GM18502 (cell line): ENCODE results near the gene AFAP1.

Experiments
- ATAC-seq: cut with Tn5 transposase; IDR thresholded peaks from one replicate; pipeline ENCODE4 v1.9.1; 2021; ENCODE audit warnings: mild to moderate bottlenecking; ENCODE audit not compliant: unreplicated experiment, poor library complexity

AFAP1 gene

DNA sequence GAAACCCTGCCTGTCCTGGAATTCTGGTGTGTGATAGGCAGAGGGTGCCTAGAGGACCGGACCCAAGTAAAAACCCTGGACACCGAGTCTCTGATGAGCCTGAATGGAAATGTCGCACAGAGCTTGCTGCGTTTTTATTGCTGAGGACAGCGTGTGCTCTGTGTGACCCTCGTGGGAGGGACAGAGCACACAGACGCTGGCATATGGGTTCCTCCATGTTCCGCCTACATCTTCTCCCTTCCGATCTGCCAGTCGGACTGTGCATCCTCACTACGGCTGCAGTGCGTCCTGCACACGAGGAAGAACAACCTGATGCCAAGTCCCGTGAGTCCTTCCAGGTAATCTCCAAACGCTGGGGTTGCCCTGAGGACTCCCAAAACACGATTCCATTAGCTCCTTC is 68.3 kb downstream of the AFAP1 start:
- no peak for ATAC-seq

DNA sequence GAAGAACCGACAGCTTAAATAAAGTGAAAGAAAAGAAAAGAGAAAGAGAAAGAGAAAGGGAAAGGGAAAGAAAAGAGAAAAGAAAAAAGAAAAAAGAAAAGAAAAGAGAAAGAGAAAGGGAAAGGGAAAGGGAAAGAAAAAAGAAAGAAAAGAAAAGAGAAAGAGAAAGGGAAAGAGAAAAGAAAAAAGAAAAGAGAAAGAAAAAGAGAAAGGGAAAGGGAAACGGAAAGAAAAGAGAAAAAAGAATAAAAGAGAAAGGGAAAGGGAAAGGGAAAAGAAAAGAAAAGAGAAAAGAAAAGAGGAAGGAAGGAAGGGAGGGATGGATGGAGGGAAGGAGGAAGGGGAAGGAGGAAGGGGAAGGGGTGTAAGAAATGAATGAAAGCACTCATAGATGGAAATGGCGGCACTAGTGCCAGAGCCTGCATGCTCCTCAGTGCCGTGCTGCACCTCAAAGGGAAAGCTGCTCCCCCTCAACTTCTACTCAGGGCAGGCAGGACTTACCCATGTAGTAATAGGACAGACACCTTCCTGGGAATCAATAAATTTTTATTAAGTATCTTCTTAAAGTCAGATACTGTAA is 70.7 kb downstream of the AFAP1 start:
- no peak for ATAC-seq

DNA sequence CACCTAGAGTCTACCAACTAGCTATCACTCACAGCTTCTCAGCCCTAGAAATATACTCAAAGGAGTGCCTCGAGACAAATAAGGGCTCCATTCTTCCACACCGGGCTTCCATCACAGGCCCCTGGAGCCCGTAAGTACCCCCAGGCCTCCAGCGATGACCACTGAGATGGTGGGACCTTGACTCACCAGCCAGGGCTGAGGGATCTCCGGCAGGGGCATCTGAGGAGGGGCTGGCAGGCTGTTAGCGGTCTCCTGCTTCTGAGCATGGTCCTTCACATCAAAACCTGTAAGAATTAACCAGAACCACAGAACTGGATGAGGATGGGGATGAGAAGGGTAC is 71.3 kb downstream of the AFAP1 start:
- no peak for ATAC-seq

DNA sequence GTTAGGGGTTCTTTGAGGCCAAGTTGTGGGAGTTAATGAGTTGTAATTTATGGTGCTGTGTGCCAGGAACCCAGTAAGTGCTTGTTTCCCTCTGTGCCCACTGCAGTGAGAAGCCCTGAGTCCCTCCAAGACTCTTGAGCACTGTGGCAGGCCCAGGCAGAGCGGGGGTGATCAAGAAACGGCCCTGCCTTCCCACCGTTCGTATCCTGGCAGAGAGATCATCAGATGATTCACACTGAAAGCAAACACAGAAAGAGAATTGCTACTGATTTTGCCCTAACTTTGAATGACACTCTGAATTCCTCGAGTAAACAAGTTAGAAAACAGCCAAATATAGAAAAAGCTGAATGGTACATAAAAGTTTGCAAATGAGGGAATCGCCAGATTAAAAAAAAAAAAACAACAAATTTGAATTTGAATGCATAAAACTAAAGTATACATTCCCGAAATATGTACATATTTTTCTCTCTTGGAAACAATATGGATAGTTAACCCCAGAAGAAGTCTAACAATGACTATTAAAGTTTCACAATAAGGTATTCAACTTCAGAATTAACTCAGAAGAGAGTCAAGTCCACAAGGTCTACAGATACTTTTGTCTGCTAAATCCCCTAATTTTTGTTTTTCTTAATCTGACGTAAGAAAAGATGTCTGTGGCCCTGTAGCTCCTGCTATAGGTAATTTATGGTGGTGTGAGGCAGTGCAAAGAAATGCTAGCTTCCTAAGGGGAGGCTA is 71.8 kb downstream of the AFAP1 start:
- ATAC-seq: no peak

DNA sequence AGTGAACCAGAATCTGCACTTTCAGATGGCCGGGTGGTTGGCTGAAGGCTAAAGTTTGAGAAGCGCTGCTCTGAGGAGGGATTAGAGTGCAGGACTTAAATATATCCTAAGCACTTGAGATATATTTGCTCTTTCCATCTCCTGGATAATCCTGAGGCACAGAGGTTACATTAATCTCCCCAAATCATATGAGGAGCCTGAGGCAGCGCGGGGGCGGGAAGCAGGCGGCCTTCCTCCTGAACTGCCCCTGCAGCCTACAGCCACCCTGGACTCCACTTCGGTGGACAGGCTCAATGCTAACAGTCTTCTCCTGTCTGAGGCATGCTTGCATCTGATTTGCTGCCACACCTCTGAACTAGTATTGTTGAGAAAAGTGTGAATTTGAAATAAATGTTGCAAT is 72.5 kb downstream of the AFAP1 start:
- ATAC-seq: no peak

DNA sequence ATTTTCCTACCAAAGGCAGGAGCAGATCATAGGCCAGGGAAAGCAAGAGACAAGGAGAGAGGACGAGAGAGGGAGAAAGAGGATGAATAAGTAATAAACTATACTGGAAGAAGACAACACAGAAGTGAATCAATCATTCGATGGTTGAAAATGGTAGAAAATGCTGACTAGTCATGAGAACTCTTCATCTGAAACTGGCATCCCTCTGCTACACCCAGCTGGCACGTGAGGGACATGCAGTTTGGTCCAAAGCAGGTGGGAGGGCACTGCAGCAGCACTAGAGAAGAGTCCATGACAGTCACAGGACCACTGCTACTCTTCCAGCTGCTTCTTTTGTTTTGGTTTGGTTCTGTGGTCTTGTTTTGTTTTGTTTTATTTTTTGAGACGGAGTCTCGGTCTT is 74.1 kb downstream of the AFAP1 start:
- no peak for ATAC-seq

DNA sequence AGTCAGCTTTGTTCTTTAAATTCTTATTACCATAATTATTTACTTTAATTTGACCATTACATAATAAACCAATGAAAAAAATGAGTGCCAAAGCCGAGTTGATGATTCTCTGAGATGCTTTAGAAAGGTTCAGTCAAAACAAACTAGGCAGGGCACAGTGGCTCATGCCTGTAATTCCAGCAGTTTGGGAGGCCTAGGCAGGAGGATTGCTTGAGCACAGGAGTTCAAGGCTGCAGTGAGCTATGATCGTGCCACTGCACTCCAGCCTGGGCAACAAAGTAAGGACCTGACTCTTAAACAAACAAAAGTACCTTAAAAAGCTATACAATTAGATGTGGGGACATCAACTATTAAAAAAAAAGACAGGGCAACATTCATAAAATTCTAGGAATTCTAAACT is 75.0 kb downstream of the AFAP1 start:
- no peak for ATAC-seq

DNA sequence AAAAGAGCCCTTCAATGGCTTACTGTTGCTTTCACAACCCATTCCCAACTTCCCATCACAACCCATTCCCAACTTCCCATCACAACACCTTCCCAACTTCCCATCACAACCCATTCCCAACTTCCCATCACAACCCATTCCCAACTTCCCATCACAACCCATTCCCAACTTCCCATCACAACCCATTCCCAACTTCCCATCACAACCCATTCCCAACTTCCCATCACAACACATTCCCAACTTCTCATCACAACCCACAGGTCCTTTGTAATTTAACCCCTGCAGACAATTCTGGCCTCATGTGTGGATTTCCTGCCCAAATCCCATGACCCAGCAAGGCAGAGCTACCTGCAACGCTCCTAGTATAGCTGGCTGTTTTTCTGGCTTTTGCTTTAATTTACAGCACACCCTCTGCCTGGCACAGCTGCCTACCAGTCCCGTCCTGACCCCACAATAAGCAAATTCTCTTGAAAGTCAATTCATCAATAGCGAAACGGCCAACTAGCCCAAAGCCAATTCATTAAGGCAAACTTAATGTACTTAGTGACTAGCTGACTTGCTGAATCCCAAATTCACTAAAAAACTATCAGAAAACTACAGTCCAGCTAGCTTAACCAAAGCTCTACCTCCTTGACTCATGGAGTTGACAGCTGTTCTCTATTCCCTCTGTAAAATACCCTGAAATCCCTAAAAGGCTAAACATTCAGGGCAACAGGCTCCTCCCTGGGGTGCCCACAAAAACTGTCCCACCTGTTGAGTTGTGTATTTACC is 75.6 kb downstream of the AFAP1 start:
- peak; percentile 55 for ATAC-seq

DNA sequence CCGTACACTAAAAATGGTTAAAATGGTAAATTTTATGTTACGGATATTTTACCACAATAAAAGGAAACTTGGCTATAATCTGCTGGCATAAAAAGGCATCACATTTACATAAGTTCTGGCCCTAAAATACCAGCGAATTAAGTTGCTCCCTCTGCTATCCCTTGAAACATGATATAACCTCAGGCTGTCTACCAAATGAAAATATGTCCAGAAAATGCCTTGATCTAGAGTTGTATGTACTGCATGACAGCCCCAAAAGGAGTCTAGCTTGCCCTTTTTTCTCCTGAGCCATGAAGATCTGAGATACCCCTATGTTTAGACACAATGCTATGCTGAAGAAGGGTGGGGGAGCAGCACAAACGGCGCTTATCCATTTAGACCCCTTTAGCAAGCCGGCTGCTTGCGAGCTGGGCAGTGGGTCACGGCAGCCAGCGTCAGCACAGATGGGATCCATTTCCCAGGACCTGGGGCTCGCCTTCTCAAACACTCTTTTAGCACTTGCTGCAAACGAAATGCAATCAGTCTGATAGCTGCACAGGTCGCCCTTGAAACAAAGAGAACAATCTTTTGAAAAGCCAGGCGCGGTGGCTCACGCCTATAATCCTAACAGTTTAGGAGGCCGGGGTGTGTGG is 77.0 kb downstream of the AFAP1 start:
- no peak for ATAC-seq

DNA sequence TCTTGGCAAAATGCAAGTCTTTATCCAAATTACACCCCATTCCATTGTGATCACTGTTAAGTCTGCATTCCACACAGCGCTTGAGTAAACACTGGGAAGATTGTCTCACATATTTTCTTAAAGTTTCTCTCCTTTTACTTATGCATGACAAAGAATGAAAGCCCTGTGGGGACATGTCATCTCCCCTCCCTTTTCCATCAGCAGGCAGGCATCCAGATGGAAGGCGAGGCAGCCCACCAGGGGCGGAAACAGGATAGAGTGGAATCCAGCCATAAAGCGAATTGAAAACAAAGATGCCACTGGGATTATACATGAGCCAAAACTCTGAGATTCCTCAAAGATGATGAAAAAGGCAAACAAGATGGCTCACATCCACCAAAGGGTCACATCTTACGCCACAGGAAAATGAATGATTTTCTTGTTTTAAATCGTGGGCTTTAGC is 78.2 kb downstream of the AFAP1 start:
- no peak for ATAC-seq

DNA sequence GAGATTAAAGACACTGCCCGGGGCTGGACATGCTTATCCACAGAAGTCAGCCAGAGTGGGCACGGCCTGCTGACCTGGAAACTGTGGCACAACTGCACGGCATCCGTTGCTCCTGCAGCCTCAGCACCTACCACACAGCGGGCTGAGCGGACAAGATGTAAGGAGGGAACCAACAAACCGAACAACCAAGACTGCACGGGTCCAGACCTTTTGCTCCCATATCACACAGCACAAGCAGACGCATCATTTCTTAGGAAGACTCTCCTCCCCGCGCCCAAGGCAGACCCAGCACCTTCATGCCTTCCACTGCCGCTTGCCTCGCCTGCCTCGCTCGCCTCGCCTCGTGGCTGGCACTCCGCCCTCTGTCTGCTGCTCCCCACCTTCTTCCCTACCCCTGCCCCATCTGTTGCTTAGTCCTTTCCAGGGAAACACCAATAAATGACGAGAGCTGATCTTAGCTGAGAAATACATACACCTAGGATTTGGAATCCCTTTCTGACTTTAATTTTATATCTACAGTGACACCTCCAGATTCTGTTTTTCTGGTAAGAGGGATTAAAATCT is 79.0 kb downstream of the AFAP1 start:
- no peak for ATAC-seq

DNA sequence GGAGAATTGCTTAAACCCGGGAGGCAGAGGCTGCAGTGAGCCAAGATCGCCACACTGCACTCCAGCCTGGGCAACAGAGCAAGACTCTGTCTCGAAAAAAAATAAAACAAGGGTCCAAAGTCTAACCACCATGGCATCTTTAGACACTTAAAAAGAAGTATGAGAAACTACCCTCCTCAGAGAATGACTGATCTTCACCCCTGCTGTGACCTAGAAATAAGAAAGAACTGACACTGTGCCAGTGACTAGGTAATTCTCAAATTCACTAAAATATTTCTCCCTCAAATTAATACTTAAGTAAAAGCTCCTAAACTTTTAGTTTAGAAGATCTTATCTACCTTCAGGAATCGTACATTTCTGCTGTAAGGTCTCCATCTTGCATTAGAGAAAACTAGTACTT is 80.3 kb downstream of the AFAP1 start:
- no peak for ATAC-seq

DNA sequence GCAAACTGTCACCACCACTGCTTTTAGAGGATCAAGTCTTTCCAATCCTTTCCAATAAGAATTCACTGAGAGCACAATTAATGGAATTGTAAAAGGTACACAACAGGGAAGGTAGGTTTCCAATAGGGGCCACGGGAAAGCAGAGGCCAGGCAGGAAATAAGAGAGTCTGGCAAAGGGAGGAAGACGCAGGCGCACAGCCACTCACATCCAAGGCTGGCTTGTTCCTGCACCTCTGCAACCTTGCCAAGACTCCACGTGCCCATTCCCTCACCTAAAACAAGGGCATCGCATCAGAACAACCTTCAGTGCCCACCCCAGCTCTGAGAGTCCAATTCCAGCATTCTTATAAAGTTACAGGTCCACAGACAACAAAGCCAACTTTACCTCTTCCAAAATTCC is 81.2 kb downstream of the AFAP1 start:
- ATAC-seq: no peak

DNA sequence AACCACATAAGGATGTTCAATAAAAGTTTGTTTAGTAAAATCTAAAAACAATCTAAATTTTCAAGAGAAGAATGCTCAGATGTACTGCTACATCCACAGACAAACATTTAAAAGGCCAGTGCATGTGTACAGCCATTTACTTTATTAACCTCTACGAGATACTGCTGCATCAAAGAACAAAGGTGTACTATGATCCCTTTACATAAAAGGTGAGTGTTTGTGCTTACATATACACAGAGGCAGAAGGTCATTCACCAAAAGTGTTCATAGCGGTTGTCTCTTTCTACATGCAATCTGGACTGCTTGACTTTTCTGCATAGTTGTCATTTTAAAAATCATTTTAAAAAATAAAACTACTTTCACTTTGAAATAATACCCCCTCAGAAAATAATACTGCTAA is 81.7 kb downstream of the AFAP1 start:
- no peak for ATAC-seq

DNA sequence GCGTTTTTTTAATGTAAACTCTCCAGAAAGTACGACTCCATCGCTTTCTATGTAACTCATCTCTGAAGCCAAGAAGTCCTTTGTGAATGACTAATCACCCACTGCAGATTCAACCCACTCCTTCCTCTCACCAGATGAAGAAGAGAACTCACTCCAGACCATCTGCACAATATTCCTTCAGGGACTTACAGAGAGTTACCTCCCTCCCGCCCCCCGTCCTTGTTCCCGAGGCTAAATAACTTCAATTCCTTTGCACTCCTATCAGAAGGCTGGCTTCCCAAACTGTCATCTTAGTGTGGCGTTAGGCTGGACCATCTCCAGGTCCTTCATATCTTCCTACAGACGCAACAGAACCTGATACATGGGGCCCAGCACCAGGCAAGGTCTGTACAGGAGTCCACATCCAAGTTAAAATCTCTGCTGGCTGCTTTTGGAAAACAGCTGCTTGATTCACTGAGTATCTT is 82.4 kb downstream of the AFAP1 start:
- no peak for ATAC-seq

DNA sequence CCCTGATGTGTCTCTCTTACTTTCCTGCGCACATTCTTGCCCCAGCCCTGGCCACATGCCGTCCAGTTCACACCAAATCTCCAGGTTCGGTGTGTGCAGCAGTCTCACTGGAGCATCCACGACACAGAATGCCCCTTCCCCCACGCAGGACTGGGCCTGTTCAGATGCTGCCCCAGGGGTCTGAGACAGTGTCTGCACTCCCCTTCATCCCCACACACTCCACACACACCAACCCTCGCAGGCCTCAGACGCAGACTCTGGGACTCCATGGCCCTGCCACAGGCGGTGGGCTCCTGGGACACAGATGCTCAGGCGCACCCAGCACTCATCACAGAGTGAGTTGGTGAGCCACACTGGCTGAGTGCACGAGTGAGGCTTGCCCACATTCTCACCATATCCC is 83.9 kb downstream of the AFAP1 start:
- ATAC-seq: no peak

DNA sequence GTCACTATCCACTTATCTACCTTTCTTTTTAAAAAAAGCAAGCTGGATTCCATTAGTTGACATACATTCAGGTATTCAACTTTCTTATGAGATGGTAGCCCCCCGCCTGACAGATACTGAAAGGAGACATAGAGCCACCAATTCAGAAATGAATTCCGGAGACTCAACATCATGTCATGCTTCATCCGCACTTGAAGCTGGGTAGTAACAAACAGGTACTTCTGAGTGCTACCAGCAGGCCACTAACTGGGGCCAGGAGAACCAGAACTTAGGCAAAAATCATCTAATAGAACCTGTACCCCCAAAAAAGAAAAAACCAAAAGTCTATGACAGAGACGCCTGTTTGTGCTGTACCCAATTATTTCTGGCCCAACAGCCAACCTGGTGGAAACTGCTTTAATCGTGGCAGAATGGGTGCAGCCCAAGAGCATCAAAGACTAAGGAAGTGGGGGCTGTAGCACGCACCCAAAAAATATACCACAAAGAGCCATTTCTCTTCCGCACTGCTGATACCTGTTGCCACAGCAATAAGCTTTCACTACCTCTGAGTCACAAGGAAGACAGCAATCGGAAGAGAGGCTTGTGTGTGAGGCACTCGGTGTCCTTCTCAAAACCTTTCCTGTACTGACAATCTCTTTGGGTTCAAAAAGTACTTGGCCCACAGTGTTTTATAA is 84.8 kb downstream of the AFAP1 start:
- no peak for ATAC-seq

DNA sequence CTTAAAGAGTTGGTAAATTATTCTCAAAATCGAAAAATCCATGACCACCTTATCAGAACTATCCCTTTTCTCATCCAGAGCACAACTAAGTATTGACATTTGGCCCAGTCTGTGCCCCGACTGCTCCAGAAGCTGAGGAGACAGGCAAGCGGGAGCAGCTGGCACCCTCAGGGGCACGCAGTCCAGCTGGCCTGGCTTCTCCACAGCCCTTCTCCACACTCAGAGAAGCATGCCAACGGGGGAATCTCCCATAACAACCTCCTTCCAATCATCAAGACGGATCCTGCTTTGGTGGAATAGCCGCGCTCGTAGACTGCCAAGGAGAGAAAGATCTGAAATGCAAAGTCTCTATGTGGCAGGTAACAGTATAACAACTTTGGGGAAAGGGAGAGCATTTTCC is 85.4 kb downstream of the AFAP1 start:
- ATAC-seq: no peak

DNA sequence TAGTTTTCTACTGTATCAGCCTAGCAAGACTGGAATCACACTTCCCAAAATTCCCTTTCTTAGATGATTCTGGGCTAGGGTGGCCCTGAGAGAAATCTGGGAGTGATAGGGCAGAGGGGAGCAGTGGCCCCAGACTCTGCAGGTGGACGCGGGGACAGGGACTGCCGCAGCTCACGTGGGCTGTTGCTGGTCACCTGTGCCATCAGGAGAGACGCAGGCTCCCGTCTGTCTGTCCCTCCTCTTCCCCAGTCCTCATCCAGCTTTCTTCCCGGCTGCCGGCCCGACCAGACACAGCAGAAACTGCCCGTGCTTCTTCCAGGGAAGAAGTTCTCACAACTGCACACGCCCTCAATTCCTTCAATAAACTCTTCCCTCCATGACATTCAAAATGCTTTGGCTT is 86.4 kb downstream of the AFAP1 start:
- no peak for ATAC-seq

DNA sequence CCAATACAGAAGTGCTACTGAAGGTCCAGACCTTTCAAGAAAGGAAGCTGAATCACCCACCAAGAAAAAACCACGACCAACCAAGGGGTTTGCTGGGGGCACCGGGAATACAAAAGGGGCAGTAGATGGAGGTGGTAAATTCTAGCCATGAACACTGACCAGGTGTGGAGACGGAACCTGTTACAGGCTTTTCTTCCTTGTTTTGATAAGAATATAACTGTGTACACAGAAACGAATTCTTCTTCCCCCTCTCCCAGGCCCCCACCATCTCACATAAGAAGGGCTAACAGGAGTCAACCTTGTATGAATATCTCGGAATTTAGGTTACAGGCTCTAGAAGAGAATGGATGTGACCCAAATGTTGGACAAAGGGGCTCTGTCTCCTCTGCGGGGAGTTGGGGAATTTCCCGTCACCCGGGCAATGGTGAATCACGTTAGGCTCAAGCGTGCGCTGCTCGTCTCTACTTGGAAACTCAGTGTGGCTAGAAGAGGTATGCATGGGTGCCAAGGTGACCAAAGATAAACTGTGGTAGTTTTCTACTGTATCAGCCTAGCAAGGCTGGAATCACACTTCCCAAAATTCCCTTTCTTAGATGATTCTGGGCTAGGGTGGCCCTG is 87.0 kb downstream of the AFAP1 start:
- ATAC-seq: no peak
